NCI-H1417 treated with DMSO at 0.1 percent for 48 hours (cell line): ENCODE results near the gene ACOT4.
"Not testable (repeated sequence)": the region's sequence is repeated elsewhere in the genome, so short reads cannot be mapped to it uniquely, and the experiment has no call there.

Source experiments
- DNase-seq: peaks from one replicate; lab custom pipeline; 2025; lab: John Stamatoyannopoulos, UW

The ACOT4 gene

DNA sequence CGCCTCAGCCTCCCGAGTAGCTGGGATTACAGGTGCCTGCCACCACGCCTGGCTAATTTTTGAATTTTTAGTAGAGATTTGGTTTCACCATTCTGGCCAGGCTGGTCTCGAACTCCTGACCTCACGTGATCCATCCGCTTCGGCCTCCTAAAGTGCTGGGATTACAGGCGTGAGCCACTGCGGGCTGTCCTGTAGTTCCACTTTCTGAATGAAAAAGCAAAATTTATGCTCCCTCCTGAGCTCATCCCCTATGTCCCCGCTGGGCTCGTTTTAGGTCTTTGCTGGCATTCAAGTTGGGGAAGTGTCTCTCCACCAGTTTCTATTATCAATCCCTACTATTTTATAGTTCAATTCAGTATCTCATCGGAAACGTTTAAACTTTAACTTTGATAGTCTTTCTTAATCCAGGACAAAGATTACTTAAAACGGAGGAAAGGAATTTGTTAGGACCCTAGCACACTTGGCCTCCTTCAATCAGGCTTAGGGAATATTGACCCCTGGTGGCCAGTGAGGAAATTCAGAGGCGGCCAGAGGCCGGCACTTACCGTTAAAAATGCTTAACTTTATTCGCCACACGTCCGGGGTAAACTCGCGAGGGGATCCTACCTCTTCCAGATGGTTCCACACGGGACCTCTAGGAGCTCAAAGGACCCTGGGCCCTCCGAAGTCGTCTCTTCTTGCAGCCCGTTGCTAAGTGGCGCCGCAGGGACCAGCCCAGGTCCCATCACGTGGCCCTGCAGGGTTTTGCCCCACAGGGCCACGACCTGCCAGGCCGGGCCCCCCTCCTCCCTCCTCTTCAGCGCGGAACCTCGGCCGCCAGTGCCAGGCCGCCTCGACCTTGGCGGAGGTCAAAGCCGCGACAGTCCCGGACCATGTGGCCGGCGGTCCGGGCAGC lies 41.7 kb downstream of the ACOT4 start:
- DNase-seq = peak; percentile 23

DNA sequence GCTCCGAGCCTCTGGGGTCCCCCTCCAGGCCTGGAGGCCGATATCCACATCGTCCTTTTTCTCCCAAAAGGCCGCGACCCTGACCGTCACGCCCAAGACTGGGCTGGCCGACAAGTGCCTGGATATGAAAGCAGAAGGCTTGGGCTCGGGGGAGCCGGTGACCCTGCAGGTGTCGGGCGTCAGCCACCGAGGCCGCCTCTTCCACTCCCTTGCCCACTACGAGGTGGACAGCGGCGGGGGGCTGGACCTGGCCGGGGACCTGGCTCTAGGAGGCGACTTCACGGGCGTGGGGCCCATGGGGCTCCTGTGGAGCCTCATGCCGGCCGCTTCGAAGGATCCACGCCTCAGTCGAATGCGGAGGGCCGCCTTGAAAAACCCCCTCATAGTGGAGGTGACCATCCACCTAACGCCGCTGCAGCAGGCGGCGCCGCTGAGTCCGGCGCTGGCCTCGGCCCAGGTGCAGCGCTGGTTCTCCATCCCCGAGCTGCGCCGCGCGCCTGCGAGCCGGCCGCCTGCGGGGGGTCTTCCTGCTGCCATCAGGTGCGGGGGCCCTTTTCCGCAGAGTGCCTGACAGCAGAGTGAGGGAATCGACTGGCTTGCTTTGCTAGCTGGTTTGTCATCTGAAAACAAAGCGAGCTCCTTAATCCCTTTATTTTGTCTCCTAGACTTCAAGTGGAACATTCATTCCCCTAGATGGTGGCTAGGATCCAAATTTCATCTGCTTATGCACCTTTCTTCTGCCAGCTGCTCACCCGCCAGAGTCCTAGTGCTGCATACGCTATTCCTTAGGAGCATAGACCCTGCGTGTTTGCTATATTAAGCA lies 42.5 kb downstream of the ACOT4 start:
- peak; percentile 32 for DNase-seq

- DNase-seq = not testable (repeated sequence)
Measured at GRCh38 chr14:73636355-73636754, 44.7 kb downstream of the ACOT4 start.

- no peak for DNase-seq
Measured at GRCh38 chr14:73637830-73638229, 46.2 kb downstream of the ACOT4 start.

DNA sequence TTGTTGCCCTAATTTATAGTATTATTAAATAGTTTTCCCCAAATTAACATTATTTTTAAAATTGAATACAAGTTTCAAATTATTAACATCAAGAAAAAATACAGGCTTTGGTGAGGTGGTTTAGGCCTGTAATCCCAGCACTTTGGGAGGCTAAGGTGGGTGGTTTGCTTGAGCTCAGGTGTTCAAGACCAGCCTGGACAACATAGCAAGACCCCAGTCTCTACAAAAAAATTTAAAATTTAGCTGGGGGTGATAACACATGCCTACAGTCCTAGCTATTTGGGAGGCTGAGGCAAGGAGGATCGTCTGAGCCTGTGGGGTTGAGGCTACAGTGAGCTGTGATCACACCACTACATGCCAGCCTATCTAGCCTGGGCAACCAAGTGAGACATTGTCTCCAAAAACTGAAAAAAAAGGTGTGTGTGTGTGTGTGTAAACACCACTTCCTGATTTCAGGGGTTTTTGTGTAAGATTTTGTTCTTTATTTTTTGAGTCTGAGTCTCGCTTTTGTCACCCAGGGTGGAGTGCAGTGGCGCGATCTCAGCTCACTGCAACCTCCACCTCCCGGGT lies 49.2 kb downstream of the ACOT4 start:
- DNase-seq = no peak

- peak; percentile 92 for DNase-seq
Measured at GRCh38 chr14:73644531-73645247, 53.0 kb downstream of the ACOT4 start, which contains the start of gene DNAL1. DNAL1 (plus strand) TSS chr14:73644986; CDS start chr14:73645040, 54 bp downstream.

DNA sequence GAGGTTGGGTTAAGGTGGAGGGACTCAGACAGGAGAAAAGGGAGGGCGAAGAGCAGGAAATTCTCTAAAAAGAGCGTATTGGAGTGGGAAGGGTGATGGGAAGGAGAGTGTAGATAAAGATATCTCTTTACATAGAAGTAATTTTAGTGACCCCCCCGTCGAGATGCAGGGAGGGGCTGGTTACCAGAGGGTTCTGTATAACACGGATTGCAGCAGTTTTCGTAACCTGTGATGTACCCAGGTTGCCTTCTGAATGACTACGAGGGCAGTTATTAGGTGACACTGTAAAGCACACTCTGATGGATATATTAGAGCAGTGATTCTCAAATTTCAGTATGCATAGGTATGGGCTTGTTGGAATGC lies 53.6 kb downstream of the ACOT4 start:
- DNase-seq = no peak
